HG02970 (cell line): Measurements from ENCODE around the gene CEACAM18.

Source experiments
- ATAC-seq: cut with Tn5 transposase; IDR thresholded peaks from one replicate; pipeline ENCODE4 v1.9.1; 2021; ENCODE audit warnings: mild to moderate bottlenecking, moderate library complexity, moderate number of reproducible peaks; ENCODE audit not compliant: unreplicated experiment, low FRiP score

The CEACAM18 gene

DNA sequence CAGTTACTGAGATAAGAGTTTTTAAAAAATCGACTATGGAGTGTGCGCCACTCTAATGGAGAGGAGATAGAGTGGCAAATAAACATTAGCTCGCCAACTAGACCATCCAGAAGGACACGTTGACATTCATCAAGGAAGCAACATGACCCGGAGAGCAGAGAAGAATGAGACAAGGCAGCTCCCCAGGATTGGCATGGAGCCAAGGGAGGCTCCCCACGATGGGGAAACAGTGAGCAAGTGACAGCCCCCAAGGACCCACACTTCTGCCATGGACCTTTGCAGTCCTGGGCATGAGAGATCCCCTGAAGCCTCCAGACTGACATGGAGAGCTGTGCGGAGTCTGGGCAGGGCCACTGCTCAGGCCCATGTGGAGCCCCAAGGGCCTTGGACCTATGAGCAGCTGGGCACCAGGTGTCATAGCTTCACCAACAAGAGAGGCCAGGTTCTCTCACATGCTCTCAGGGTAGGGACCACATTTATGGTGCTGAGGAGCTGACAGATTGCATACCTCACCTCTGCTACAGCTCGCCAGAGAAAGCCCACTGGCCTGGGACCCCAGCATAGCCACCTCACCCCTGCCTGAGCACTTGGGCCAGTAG lies 46.4 kb downstream of the CEACAM18 start:
- ATAC-seq, result no peak

DNA sequence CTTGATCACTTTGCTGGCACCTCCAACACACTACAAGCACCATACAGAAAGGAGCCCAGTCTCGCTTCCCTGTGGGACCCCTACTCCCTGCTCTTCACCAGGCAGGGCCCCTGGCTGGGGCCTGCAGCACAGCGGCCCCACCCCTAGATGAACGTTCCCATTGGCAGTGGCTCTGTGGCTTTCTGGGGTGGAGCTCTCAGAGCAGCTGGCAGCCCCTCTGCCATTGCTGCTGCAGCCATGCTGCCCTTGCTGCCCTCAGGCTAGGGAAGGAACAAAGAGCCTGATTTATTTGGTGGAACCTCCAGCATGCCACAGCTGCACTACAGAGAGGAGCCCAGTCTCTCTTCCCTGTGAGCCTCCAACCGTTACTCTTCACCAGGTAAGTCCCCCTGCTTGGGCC lies 47.3 kb downstream of the CEACAM18 start:
- no peak for ATAC-seq

- no peak for ATAC-seq
Observed at GRCh38 chr19:51529301-51529700, 51.0 kb downstream of the CEACAM18 start.

DNA sequence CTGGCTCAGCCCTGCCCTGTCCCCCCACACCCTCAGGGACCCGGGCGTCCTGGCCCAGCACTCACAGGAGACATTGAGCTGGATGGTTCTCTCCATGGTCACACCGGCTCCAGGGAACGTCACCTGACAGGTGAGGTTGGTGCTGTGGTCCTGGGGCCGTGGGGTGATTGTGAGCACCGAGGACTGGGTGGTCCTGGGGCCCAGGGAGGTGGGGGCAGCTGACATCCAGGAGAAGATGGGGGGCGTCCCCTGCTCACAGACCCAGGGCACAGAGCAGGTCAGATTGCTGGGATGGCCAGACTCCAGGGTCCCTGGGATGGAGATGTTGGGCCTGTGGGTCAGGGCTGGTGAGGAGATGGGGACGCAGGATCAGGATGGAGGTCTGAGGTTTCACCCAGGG lies 52.3 kb downstream of the CEACAM18 start:
- ATAC-seq, result no peak

DNA sequence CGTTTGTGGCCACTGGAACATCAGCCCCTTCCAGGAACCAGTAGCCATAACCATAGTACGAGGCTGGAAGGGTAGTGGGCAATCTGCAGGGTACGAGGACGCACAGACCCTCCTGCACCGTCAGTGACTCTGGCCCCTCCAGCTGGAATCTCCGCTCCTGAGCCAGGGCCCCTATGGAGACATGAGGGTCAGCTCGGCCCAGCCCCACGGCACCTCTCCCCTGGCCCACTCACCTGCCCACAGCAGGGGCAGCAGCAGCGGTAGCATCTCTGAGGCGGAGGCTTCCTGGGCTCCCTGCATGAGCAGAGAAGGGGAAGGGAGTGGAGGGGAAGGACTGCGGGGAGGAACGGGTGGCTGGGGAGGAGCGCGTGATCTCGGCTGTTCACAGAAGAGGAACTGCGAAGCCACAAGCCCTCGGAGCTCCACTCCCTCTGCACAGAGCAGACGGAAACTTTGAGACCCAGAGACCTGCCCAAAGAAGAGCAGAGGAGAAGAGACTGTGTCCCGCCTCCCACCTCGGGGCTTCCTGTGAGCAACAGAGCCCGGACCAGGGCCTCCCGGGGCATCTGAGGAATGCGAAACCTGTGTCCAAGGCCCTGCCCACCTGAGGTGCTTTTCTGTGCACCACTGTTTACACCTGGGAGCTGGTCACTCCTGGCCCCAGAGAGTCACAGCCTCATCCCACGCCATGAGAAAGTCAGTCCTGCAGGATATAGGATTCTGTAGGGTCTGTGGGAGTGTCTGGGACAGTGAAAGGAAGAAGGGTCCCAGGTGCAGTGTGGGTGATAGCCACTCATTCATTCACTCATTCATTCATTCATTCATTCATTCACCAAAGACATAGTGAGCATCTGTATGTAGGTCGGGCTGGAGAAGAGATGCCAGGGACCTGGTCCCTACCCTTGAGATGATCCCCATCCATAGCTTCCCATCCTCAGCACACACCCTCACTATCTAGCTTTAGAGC lies 53.3 kb downstream of the CEACAM18 start, which contains the start of gene SIGLEC6:
Gene SIGLEC6 (minus strand): TSS at position 322 of the 967 bp plus-strand sequence. CDS start 22 bp downstream, at position 300.
- ATAC-seq, result no peak

DNA sequence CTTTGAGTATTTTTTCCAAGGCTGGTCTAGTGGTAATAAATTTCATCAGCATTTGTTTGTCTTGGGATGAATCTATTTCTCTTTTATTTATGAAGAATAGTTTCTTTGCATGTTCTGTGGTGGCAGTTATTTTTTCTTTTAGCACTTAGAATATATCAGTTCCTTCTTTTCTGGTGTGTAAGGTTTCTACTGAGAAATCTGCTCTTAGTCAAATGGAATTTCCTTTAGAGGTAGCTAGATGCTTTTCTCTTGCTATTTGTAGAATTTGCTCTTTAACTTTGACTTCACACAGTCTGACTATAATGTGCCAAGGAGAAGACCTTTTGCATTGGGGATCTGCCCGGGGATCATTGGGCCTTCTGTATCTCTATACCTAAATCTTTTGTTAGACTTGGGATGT lies 57.2 kb downstream of the CEACAM18 start:
- ATAC-seq, result no peak

DNA sequence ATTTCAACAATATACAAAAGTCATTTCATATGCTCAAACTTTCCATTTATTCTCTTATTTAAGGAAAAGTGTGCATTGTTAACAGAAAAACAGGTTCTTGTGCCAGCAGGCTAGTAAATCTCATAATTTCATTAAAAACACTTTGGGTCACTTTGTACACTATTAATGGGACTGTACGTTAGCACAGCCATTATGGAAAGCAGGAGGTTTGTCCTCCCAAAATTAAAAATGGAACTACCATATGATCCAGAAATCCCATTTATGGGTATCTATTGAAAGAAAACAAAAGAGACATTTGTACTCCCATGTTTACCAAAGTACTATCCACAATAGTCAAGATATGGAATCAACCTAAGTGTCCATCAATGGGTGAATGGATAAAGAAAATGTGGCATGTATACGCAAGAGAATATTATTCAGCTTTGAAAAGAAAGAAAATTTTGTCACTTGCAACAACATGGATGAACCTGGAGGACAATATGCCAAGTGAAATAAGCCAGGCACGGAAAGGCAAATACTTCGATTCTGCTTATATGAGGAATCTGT lies 61.6 kb downstream of the CEACAM18 start:
- ATAC-seq, result no peak
